C4-2B (cell line): ENCODE measurements around the gene ALG2.

ENCODE experiments used
- CTCF ChIP-seq: fragments of 450-650 bp; conservative IDR thresholded peaks from 2 replicates; pipeline ENCODE4 v1.5.1; 2017; ENCODE audit warnings: mild to moderate bottlenecking
- ZFX ChIP-seq: fragments of 450-650 bp; IDR thresholded peaks from 2 replicates; pipeline ENCODE4 v1.6.1; 2017

GRCh38 chr9:99173570-99174504 is 47.9 kb downstream of the ALG2 start:
- no peak for TF ChIP-seq CTCF
- TF ChIP-seq ZFX, result no peak
